Transverse colon (tissue), 4 donors: Measurements from ENCODE around the gene CCDC89. TPM values are rescaled to one million over a fixed set of nuclear protein-coding genes. Genes with fewer than 3 reads are reported as not detected.
A peak's percentile ranks its signal among the peaks of the same experiment; 100 is the strongest.

ENCODE experiments used
- DNase-seq: peaks from one replicate; pipeline ENCODE4 v3.0.0-alpha.2; 2019
- H3K27ac ChIP-seq, 4 donors: fragments of 200-600 bp; sonication (generic); 2 replicates each; pipeline ENCODE4 v1.5.1; 2016 to 2018; ENCODE audit warnings: inconsistent platforms in 4 of 4
- H3K27me3 ChIP-seq: fragments of 200-600 bp; sonication (generic); 2 replicates; pipeline ENCODE4 v1.5.1; 2017; ENCODE audit warnings: inconsistent platforms
- H3K36me3 ChIP-seq, 4 donors: fragments of 200-600 bp; sonication (generic); 2 replicates each; pipeline ENCODE4 v1.5.1; 2017 to 2019; ENCODE audit warnings: inconsistent platforms in 4 of 4
- H3K4me1 ChIP-seq, 4 donors: fragments of 200-600 bp; sonication (generic); 2 replicates each; pipeline ENCODE4 v1.5.1; 2017 to 2020; ENCODE audit warnings: inconsistent platforms in 4 of 4
- H3K4me3 ChIP-seq, 4 donors: fragments of 200-600 bp; sonication (generic); 1 replicate in 1 of 4; 2 replicates in 3 of 4; pipeline versions ENCODE4 v1.5.1 to v1.6.1; 2017 to 2019; ENCODE audit warnings: inconsistent platforms in 4 of 4
- H3K9me3 ChIP-seq, 2 donors: fragments of 200-600 bp; sonication (generic); 2 replicates each; pipeline ENCODE4 v1.5.1; 2017 to 2019; ENCODE audit warnings: inconsistent platforms in 2 of 2
- EP300 ChIP-seq: sonication (generic); formaldehyde crosslinking; IDR thresholded peaks from one replicate; pipeline ENCODE4 v1.6.1; 2017; ENCODE audit warnings: antibody characterized with exemption, low read depth
- POLR2A ChIP-seq: fragments of 450-650 bp; IDR thresholded peaks from one replicate; pipeline ENCODE4 v1.6.1; 2016; ENCODE audit warnings: antibody characterized with exemption, mild to moderate bottlenecking, moderate library complexity
- POLR2AphosphoS5 ChIP-seq, 3 donors: sonication (generic); formaldehyde crosslinking; IDR thresholded peaks; one replicate each; pipeline ENCODE4 v1.6.1; 2016; ENCODE audit warnings: antibody characterized with exemption in 3 of 3
- WGBS, 2 donors: methylation state at CpG; one replicate each; pipeline ENCODE4 v1.1.5; 2018; ENCODE audit warnings: low coverage in 1 of 2; 5-methylcytosine and 5-hydroxymethylcytosine counted together
- in situ Hi-C, 4 donors: fragments of 200-750 bp; cut with MboI; loops; one replicate each; pipeline versions ENCODE4 v1.15.0 to v1.15.1; 2017; ENCODE audit warnings: low sequenced_read_pairs in 3 of 4, low pct_ligation_motif_present in 1 of 4, low pct_unique_long_range_greater_than_20kb in 1 of 4
- intact Hi-C: fragments of 100-400 bp; cut with DNase I; formaldehyde crosslinking; loops from one replicate; pipeline ENCODE4 v1.15.1; 2023; ENCODE audit warnings: low total_unique reads
- total RNA-seq, 4 donors: library from RNA; depleted of rRNA; stranded (reverse); fragments of >200 nt; gene quantifications; one replicate each; pipeline ENCODE4 v1.1.0, GENCODE V29; 2016
- TF ChIP-seq, protein P1 (sequence below), 5 experiments: fragments of 200-600 bp in 3 of 5; fragments of 450-650 bp in 2 of 5; sonication (generic) in 3 of 5; IDR thresholded peaks; 1 replicate in 2 of 5; 2 replicates in 3 of 5; pipeline ENCODE4 v1.5.1; 2016 to 2017; ENCODE audit warnings: antibody characterized with exemption in 5 of 5, inconsistent platforms in 3 of 5, mild to moderate bottlenecking in 2 of 5, moderate library complexity in 1 of 5

The CCDC89 gene
- total RNA-seq, 4 donors from 2014 or later, result 1.00 to 9.6 (median 7.2) TPM

DNA sequence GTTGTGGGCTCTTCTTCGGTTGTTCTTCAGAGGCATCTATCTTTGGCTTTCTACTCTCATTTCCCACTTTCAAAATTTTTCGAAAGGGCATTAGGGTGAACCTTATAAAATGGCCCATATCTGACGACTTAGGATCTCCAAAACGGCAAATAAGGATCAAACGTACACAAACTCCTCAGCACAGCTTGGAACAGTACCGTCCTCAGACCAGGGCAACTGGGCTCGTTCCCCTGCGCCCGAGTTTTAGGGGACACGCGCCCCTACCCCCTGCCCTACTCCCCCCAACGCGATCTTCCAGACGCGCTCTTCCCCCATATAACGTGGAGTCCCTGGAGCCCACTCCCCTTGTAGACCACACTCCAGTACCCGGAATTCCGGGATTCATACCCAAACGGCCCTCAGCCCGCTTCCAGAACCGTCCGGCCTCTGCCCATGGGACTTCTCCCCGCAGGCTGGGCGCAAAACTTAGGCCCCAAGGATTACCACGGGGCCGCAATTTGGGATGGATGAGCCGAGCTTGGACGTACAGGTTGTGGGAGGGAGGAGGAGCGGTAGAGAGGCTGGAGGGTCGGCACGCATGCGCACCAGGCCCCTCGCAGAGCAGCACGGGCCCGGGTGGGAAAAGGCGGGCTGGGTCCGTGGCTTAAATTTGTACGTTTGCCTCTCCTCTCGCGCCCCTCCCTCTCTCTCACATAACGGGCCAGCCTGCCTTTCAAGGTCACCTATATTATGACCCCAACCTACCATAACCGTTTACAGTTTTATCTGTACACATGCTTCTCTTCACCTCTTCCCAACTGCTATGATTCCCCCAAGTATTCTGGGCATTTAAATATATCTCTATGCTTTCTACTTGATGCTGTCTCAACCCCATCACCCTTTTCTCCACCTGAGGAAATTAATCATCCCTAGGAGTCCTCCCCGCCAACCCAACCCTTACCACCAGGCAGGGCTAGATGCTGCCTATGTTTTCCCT lies 3.4 kb downstream of the CCDC89 start:
- no peaks in the 10 kb centered on the region for H3K9me3 ChIP-seq
- 17 to 61% methylated on average over 20 to 43 of the region's 43 CpGs for WGBS, 2 donors
- H3K4me3 ChIP-seq, result peak overlapping the region; percentile 29 to 57 (median 33)
- peak overlapping the region; percentile 11 to 41 (median 24) for H3K27ac ChIP-seq
- TF ChIP-seq POLR2A, result peak; percentile 27
- TF ChIP-seq POLR2AphosphoS5 (IDR thresholded peaks at IDR 0.05), result peak in 1 of 3 donors; percentile 60
- TF ChIP-seq, protein P1, sequence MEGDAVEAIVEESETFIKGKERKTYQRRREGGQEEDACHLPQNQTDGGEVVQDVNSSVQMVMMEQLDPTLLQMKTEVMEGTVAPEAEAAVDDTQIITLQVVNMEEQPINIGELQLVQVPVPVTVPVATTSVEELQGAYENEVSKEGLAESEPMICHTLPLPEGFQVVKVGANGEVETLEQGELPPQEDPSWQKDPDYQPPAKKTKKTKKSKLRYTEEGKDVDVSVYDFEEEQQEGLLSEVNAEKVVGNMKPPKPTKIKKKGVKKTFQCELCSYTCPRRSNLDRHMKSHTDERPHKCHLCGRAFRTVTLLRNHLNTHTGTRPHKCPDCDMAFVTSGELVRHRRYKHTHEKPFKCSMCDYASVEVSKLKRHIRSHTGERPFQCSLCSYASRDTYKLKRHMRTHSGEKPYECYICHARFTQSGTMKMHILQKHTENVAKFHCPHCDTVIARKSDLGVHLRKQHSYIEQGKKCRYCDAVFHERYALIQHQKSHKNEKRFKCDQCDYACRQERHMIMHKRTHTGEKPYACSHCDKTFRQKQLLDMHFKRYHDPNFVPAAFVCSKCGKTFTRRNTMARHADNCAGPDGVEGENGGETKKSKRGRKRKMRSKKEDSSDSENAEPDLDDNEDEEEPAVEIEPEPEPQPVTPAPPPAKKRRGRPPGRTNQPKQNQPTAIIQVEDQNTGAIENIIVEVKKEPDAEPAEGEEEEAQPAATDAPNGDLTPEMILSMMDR (IDR thresholded peaks at IDR 0.05), result no peak
- H3K4me1 ChIP-seq, result peaks cover 3 to 29% (median 6%) of the 10 kb centered on the region in 4 donors
- peak; percentile 55 for DNase-seq
- H3K27me3 ChIP-seq, result no peaks in the 10 kb centered on the region
- in situ Hi-C loops (no loop called here), intact Hi-C loops (no loop called here)
- no peaks in the 10 kb centered on the region for H3K36me3 ChIP-seq

DNA sequence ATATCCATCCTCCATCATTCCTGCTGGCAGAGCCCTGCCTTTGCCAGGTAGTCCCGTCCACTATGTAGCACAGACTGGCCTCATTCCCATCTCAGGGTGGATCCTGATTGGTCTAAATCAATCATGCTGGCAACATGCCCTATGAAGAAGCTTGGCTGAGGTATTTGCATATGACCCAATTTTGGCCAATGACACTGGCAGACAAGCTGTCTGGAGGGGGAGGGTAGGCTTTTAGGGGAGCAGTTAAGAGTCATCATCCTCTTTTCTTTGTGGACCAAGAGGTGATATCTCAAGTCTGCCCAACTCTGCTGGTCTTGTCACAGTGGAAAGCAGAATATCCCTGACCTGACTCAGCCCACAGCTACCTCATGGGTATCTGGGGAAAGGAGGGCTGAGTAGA lies 5.1 kb downstream of the CCDC89 start:
- intact Hi-C loops, result no loop called here
- 79% methylated on average over 1 of the region's 1 CpG; no CpG with 5 or more reads in 1 of the 2 donors for WGBS, 2 donors
- in situ Hi-C loops, result no loop called here
- H3K27ac ChIP-seq, result no peak overlapping the region
- no peak overlapping the region for H3K4me3 ChIP-seq
- no peaks in the 10 kb centered on the region for H3K36me3 ChIP-seq
- H3K9me3 ChIP-seq, result no peaks in the 10 kb centered on the region
- DNase-seq, result no peak
- TF ChIP-seq, protein P1 (IDR thresholded peaks at IDR 0.05), result no peak
- no peak for TF ChIP-seq POLR2AphosphoS5 (IDR thresholded peaks at IDR 0.05)
- TF ChIP-seq EP300, result no peak
- no peak for TF ChIP-seq POLR2A
- peaks cover 3 to 23% (median 6%) of the 10 kb centered on the region in 4 donors for H3K4me1 ChIP-seq
- no peaks in the 10 kb centered on the region for H3K27me3 ChIP-seq

DNA sequence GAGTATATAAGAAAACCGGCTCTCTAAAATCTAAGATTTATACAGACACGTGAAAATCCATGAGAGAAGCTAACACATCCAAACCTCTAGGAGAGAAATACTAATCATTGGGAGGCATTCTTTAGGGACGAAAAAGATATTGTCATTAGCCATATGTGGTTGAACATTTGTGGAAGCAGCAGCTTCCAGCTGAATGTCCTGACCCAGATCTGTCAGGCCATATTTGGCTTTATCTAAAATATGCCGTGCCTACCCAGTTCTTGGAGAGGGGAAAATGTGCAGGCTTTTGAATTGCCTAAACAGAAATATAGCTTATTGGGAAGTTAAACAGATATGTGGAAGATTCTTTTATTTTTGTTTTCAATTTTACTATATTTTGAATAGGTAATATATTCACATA lies 6.4 kb downstream of the CCDC89 start:
- Histone ChIP-seq H3K4me3 (no peak overlapping the region), H3K9me3 (no peaks in the 10 kb centered on the region), H3K27ac (no peak overlapping the region), H3K27me3 (no peaks in the 10 kb centered on the region), H3K4me1 (peaks cover 0 to 14% (median 0%) of the 10 kb centered on the region in 4 donors), H3K36me3 (no peaks in the 10 kb centered on the region)
- intact Hi-C loops, result no loop called here
- in situ Hi-C loops, result no loop called here
- WGBS, 2 donors, result 64 to 67% methylated on average over 4 of the region's 4 CpGs
- DNase-seq, result no peak
- TF ChIP-seq EP300, result no peak
- TF ChIP-seq POLR2A, result no peak
- TF ChIP-seq, protein P1 (IDR thresholded peaks at IDR 0.05), result no peak
- no peak for TF ChIP-seq POLR2AphosphoS5 (IDR thresholded peaks at IDR 0.05)

DNA sequence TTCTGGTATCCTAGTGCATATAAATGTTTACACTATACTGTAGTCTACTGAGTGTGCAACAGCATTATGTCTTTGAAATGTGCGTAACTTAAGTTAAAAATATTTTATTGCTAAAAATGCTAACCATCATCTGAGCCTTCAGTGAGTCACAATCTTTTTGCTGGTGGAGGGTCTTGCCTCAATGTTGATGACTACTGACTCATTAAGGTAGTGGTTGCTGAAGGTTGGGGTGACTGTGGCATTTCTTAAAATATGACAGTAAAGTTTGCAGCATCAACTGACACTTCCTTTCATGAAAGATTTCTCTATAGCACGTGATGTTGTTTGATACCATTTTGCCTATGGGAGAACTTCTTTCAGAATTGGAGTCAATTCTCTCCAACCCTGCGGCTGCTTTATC lies 12.6 kb downstream of the CCDC89 start:
- Histone ChIP-seq H3K36me3 (no peaks in the 10 kb centered on the region), H3K27ac (no peak overlapping the region), H3K4me3 (no peak overlapping the region), H3K4me1 (no peaks in the 10 kb centered on the region), H3K9me3 (no peaks in the 10 kb centered on the region), H3K27me3 (no peaks in the 10 kb centered on the region)
- no peak for TF ChIP-seq POLR2AphosphoS5 (IDR thresholded peaks at IDR 0.05)
- TF ChIP-seq EP300, result no peak
- TF ChIP-seq POLR2A, result no peak
- TF ChIP-seq, protein P1 (IDR thresholded peaks at IDR 0.05), result no peak
- 90 to 92% methylated on average over 3 of the region's 3 CpGs for WGBS, 2 donors
- no peak for DNase-seq
- in situ Hi-C loops, result loop anchor here in 1 of 4 donors (25.0 kb wide), 1 partner anchor 564 kb away; the partner anchor contains the start of gene EED
- intact Hi-C loops, result no loop called here
